Keratinocyte (primary cell): ENCODE data around the gene GDNF.

Source experiments
- EZH2 ChIP-seq: IDR thresholded peaks from one replicate; pipeline ENCODE4 v1.6.1; 2012; ENCODE audit warnings: inconsistent platforms, mild to moderate bottlenecking, low read length, moderate library complexity
- TF ChIP-seq, protein P1 (sequence below), 3 experiments: IDR thresholded peaks in 1 of 3; conservative IDR thresholded peaks in 1 of 3; optimal IDR thresholded peaks in 1 of 3; 2 replicates in 2 of 3; 3 replicates in 1 of 3; pipeline versions ENCODE3 to v1.5.1; 2011; ENCODE audit warnings: low read length in 3 of 3, mild to moderate bottlenecking in 3 of 3, moderate library complexity in 2 of 3, control low read depth in 1 of 3, inconsistent platforms in 1 of 3; ENCODE audit not compliant: insufficient read depth in 2 of 3; ENCODE audit errors: extremely low read depth in 1 of 3

DNA sequence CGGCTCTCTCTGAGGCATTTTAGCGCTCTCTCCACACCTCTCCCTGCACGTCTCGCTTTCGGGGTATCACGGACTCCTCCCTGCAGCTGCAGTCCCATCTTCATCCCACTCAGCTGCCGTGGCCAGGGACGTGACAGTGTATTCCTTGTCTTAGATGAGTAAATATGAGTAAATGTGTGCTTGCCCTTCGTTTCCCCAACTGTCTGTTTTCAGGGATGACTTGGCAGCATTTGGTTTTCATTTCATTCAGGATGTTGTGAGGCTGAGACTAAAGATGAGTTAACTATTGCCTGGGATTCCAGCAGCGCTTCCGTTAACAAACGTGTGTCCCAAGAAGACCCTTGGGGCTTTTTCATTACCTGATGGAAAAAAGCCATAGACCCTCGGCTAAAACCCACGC lies 29.5 kb downstream of the GDNF start:
- TF ChIP-seq, protein P1, sequence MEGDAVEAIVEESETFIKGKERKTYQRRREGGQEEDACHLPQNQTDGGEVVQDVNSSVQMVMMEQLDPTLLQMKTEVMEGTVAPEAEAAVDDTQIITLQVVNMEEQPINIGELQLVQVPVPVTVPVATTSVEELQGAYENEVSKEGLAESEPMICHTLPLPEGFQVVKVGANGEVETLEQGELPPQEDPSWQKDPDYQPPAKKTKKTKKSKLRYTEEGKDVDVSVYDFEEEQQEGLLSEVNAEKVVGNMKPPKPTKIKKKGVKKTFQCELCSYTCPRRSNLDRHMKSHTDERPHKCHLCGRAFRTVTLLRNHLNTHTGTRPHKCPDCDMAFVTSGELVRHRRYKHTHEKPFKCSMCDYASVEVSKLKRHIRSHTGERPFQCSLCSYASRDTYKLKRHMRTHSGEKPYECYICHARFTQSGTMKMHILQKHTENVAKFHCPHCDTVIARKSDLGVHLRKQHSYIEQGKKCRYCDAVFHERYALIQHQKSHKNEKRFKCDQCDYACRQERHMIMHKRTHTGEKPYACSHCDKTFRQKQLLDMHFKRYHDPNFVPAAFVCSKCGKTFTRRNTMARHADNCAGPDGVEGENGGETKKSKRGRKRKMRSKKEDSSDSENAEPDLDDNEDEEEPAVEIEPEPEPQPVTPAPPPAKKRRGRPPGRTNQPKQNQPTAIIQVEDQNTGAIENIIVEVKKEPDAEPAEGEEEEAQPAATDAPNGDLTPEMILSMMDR (optimal IDR thresholded peaks at IDR 0.05 in 1 of 3, IDR thresholded peaks at IDR 0.05 in 1 of 3, conservative IDR thresholded peaks at IDR 0.05 in 1 of 3; ENCODE audit: extremely low read depth in 1 of 3, insufficient read depth in 2 of 3, low read length in 3 of 3): no peak
- TF ChIP-seq EZH2: no peak
